CD4-positive, alpha-beta T cell (primary cell): ENCODE data around the gene NDUFV3. TPM values are rescaled to one million over a fixed set of nuclear protein-coding genes. Genes with fewer than 3 reads are reported as not detected.
"Not testable (repeated sequence)": the region's sequence is repeated elsewhere in the genome, so short reads cannot be mapped to it uniquely, and the experiment has no call there.

Experiments
- ATAC-seq: fragments of 200-7000 bp; cut with Tn5 transposase; one replicate; pipeline ENCODE4 v1.10.0; 2022; ENCODE audit warnings: mild to moderate bottlenecking; ENCODE audit not compliant: poor library complexity
- CTCF ChIA-PET: fragments of 350-600 bp; sonication (Branson Sonifier 250); formaldehyde crosslinking; loops from one replicate; lab custom pipeline; 2021; ENCODE audit warnings: antibody characterized with exemption, inconsistent platforms; lab: Charles Lee
- POLR2A ChIA-PET: fragments of 350-600 bp; sonication (Branson Sonifier 250); formaldehyde crosslinking; loops from one replicate; lab custom pipeline; 2021; ENCODE audit warnings: antibody characterized with exemption, inconsistent platforms; lab: Charles Lee
- DNase-seq, 14 experiments: peaks; one replicate each; pipeline ENCODE4 v3.0.0-alpha.2; 2013 to 2020; ENCODE audit warnings: mixed read lengths in 2 of 14
- H3K27ac ChIP-seq, 2 donors: one replicate each; pipeline versions ENCODE4 v1.5.1 to v1.7.0; 2013; ENCODE audit warnings: low read length in 2 of 2, low read depth in 1 of 2, mild to moderate bottlenecking in 1 of 2
- H3K27me3 ChIP-seq, 2 experiments: 1 replicate in 1 of 2; 2 replicates in 1 of 2; pipeline versions ENCODE4 v1.6.1 to v1.7.0; 2013; ENCODE audit warnings: low read length in 2 of 2, control low read depth in 1 of 2, mild to moderate bottlenecking in 1 of 2, moderate library complexity in 1 of 2; ENCODE audit not compliant: insufficient read depth in 2 of 2, control insufficient read depth in 1 of 2
- H3K36me3 ChIP-seq: one replicate; pipeline ENCODE4 v1.6.1; 2013; ENCODE audit warnings: low read length, control low read depth; ENCODE audit not compliant: insufficient read depth
- H3K4me1 ChIP-seq: one replicate; pipeline ENCODE4 v1.6.1; 2013; ENCODE audit warnings: low read length, control low read depth; ENCODE audit not compliant: insufficient read depth
- H3K4me3 ChIP-seq: one replicate; pipeline ENCODE4 v1.5.1; 2013; ENCODE audit warnings: mild to moderate bottlenecking, low read length, moderate library complexity
- H3K9me3 ChIP-seq, 2 experiments: 1 replicate in 1 of 2; 2 replicates in 1 of 2; pipeline versions ENCODE4 v1.6.1 to v1.7.0; 2013; ENCODE audit warnings: low read length in 2 of 2, mild to moderate bottlenecking in 2 of 2, control low read depth in 1 of 2, moderate library complexity in 1 of 2; ENCODE audit not compliant: control insufficient read depth in 1 of 2, insufficient read depth in 1 of 2
- H3K27ac Mint-ChIP-seq: one replicate; pipeline ENCODE4 v1.8.0; 2020; ENCODE audit warnings: mixed read lengths
- H3K27me3 Mint-ChIP-seq: one replicate; pipeline ENCODE4 v1.8.0; 2021; ENCODE audit warnings: mixed read lengths
- H3K36me3 Mint-ChIP-seq: one replicate; pipeline ENCODE4 v1.8.0; 2021; ENCODE audit warnings: low read depth, mixed read lengths
- H3K4me1 Mint-ChIP-seq: one replicate; pipeline ENCODE4 v1.8.0; 2021; ENCODE audit warnings: low read depth, mixed read lengths
- H3K4me3 Mint-ChIP-seq: one replicate; pipeline ENCODE4 v1.8.0; 2020; ENCODE audit warnings: mild to moderate bottlenecking, mixed read lengths
- H3K9me3 Mint-ChIP-seq: one replicate; pipeline ENCODE4 v1.8.0; 2020; ENCODE audit warnings: mixed read lengths
- CTCF ChIP-seq: fragments of 200-600 bp; IDR thresholded peaks from one replicate; pipeline ENCODE4 v1.8.0; 2022; ENCODE audit warnings: antibody characterized with exemption, mild to moderate bottlenecking
- intact Hi-C, 2 experiments: fragments of 100-400 bp; cut with DNase I in 1 of 2; cut with micrococcal nuclease in 1 of 2; formaldehyde crosslinking; loops; one replicate each; pipeline versions ENCODE4 v1.15.1 to v1.9.0; 2023 to 2025; cut with DNase I, micrococcal nuclease
- total RNA-seq, 174 experiments: library from RNA in 2 of 174; stranded (reverse) in 2 of 174; gene quantifications; one replicate each; pipeline ENCODE4 v1.2.3 and lab custom pipeline; 2021 to 2026

Gene NDUFV3
- total RNA-seq, 2 experiments from 2014 or later, result 15.3 to 15.8 TPM

GRCh38 chr21:42903817-42904216 lies 10.7 kb downstream of the NDUFV3 start:
- H3K36me3 ChIP-seq, result peaks cover 51% of the 10 kb centered on the region
- H3K36me3 Mint-ChIP-seq, result peaks cover 64% of the 10 kb centered on the region
- H3K27ac ChIP-seq, result no peak overlapping the region
- no peaks in the 10 kb centered on the region for H3K27me3 Mint-ChIP-seq
- no peak overlapping the region for H3K4me3 Mint-ChIP-seq
- DNase-seq, result no peak
- no peak for TF ChIP-seq CTCF
- no peaks in the 10 kb centered on the region for H3K9me3 Mint-ChIP-seq
- intact Hi-C loops, result no loop called here
- no peaks in the 10 kb centered on the region for H3K9me3 ChIP-seq
- CTCF ChIA-PET, result no interaction called here
- no peak overlapping the region for H3K4me3 ChIP-seq
- no peaks in the 10 kb centered on the region for H3K27me3 ChIP-seq
- POLR2A ChIA-PET, result no interaction called here
- no peak for ATAC-seq
- H3K4me1 ChIP-seq, result peaks cover 5% of the 10 kb centered on the region
- peaks cover 2% of the 10 kb centered on the region for H3K4me1 Mint-ChIP-seq
- no peak overlapping the region for H3K27ac Mint-ChIP-seq

GRCh38 chr21:42905195-42905594 lies 12.1 kb downstream of the NDUFV3 start:
- ATAC-seq, result no peak
- intact Hi-C loops, result no loop called here
- CTCF ChIA-PET, result no interaction called here
- H3K4me1 ChIP-seq, result peaks cover 4% of the 10 kb centered on the region
- no peaks in the 10 kb centered on the region for H3K9me3 ChIP-seq
- Mint-ChIP-seq H3K4me1 (no peaks in the 10 kb centered on the region), H3K9me3 (no peaks in the 10 kb centered on the region), H3K4me3 (no peak overlapping the region), H3K36me3 (peaks cover 74% of the 10 kb centered on the region), H3K27me3 (no peaks in the 10 kb centered on the region), H3K27ac (no peak overlapping the region)
- DNase-seq, result no peak
- no peak overlapping the region for H3K27ac ChIP-seq
- H3K4me3 ChIP-seq, result no peak overlapping the region
- POLR2A ChIA-PET, result no interaction called here
- no peak for TF ChIP-seq CTCF
- H3K36me3 ChIP-seq, result peaks cover 58% of the 10 kb centered on the region
- H3K27me3 ChIP-seq, result no peaks in the 10 kb centered on the region

GRCh38 chr21:42906233-42906632 lies 13.1 kb downstream of the NDUFV3 start:
- H3K27me3 ChIP-seq, result no peaks in the 10 kb centered on the region
- peaks cover 72% of the 10 kb centered on the region for H3K36me3 Mint-ChIP-seq
- ATAC-seq, result no peak

GRCh38 chr21:42908484-42908883 lies 15.4 kb downstream of the NDUFV3 start:
- POLR2A ChIA-PET, CTCF ChIA-PET, H3K4me1 Mint-ChIP-seq, H3K4me3 ChIP-seq, intact Hi-C loops, H3K27ac ChIP-seq, H3K9me3 ChIP-seq, ATAC-seq, H3K27ac Mint-ChIP-seq, H3K9me3 Mint-ChIP-seq, DNase-seq, H3K27me3 Mint-ChIP-seq, H3K4me3 Mint-ChIP-seq, H3K4me1 ChIP-seq, H3K27me3 ChIP-seq: not testable (repeated sequence)
- H3K36me3 ChIP-seq, result peaks cover 45% of the 10 kb centered on the region
- peaks cover 55% of the 10 kb centered on the region for H3K36me3 Mint-ChIP-seq

More at GRCh38 chr21:42906233-42906632, 13.1 kb downstream of the NDUFV3 start:
- H3K4me3 ChIP-seq, result no peak overlapping the region
- ChIA-PET CTCF (no interaction called here), POLR2A (no interaction called here)
- no peak overlapping the region for H3K27ac ChIP-seq
- H3K9me3 ChIP-seq, result no peaks in the 10 kb centered on the region
- Mint-ChIP-seq H3K4me1 (no peaks in the 10 kb centered on the region), H3K4me3 (no peak overlapping the region), H3K27me3 (no peaks in the 10 kb centered on the region), H3K27ac (no peak overlapping the region), H3K9me3 (no peaks in the 10 kb centered on the region)
- peaks cover 52% of the 10 kb centered on the region for H3K36me3 ChIP-seq
- intact Hi-C loops, result no loop called here
- no peaks in the 10 kb centered on the region for H3K4me1 ChIP-seq
- no peak for DNase-seq
- no peak for TF ChIP-seq CTCF

GRCh38 chr21:42911920-42912319 lies 18.8 kb downstream of the NDUFV3 start:
- peaks cover 34% of the 10 kb centered on the region for H3K36me3 Mint-ChIP-seq
- CTCF ChIA-PET, H3K9me3 Mint-ChIP-seq, H3K4me3 ChIP-seq, H3K27me3 ChIP-seq, H3K4me3 Mint-ChIP-seq, H3K9me3 ChIP-seq, H3K4me1 Mint-ChIP-seq, ATAC-seq, H3K4me1 ChIP-seq, H3K27me3 Mint-ChIP-seq, intact Hi-C loops, DNase-seq, H3K27ac Mint-ChIP-seq, H3K27ac ChIP-seq: not testable (repeated sequence)
- POLR2A ChIA-PET, result interaction anchor here (0.6 kb wide), 1 partner anchor 954 kb away, joined by 3 read pairs; no protein-coding TSS in a partner anchor
- peaks cover 19% of the 10 kb centered on the region for H3K36me3 ChIP-seq
